GM12878 (cell line): Measurements from ENCODE around the gene USP54. TPM values are rescaled to one million over a fixed set of nuclear protein-coding genes. Genes with fewer than 3 reads are reported as not detected.

ENCODE experiments used
- ATAC-seq: fragments of 200-7000 bp; cut with Tn5 transposase; 3 replicates; pipeline ENCODE4 v1.9.1; 2020; ENCODE audit warnings: mild to moderate bottlenecking, moderate library complexity
- BruUV-seq: library from RNA; stranded (reverse); fragments of 400-500 nt; replicated peaks from 2 replicates; lab custom pipeline; 2021; lab: Mats Ljungman, UMichigan
- CTCF ChIA-PET: fragments of 300-600 bp; sonication (Branson Sonifier 250); formaldehyde crosslinking; extraction: SDS; loops from one replicate; lab custom pipeline; 2021; ENCODE audit warnings: inconsistent platforms; lab: Yijun Ruan, JAX
- POLR2A ChIA-PET: fragments of 350-600 bp; formaldehyde crosslinking; extraction: SDS; loops from one replicate; lab custom pipeline; 2021; ENCODE audit warnings: inconsistent platforms; lab: Charles Lee
- RAD21 ChIA-PET: fragments of 300-600 bp; sonication (Branson Sonifier 250); formaldehyde crosslinking; loops from one replicate; lab custom pipeline; 2023; ENCODE audit warnings: antibody characterized with exemption; ENCODE audit not compliant: unreplicated experiment; lab: Charles Lee
- SMC1A ChIA-PET: fragments of 300-600 bp; sonication (Branson Sonifier 250); formaldehyde crosslinking; loops from one replicate; lab custom pipeline; 2023; ENCODE audit not compliant: unreplicated experiment, uncharacterized antibody; lab: Charles Lee
- DNase-seq: peaks from one replicate; pipeline ENCODE4 v3.0.0-alpha.2; 2011; ENCODE audit warnings: low read depth, low spot score
- FAIRE-seq: peaks from 3 replicates; lab custom pipeline; 2011; peaks lifted over from hg19 to GRCh38; lab: Jason Lieb, UNC
- H2AFZ ChIP-seq: 2 replicates; pipeline ENCODE4 v1.6.0; 2011; ENCODE audit warnings: low read depth, low read length, control low read depth; ENCODE audit not compliant: control insufficient read depth
- H3K27ac ChIP-seq: 2 replicates; pipeline ENCODE4 v1.5.1; 2011; ENCODE audit warnings: control low read depth; ENCODE audit not compliant: control insufficient read depth, insufficient read depth
- H3K27me3 ChIP-seq, 2 experiments: replicated peaks in 1 of 2; 2 replicates each; pipeline versions ENCODE4 v1.6.0 to v1.6.1; 2011; ENCODE audit warnings: low read length in 1 of 2; ENCODE audit not compliant: control insufficient read depth in 2 of 2, insufficient read depth in 2 of 2
- H3K36me3 ChIP-seq, 2 experiments: 2 replicates each; pipeline ENCODE4 v1.5.1; 2011; ENCODE audit warnings: low read length in 1 of 2; ENCODE audit not compliant: control insufficient read depth in 2 of 2, insufficient read depth in 2 of 2
- H3K4me1 ChIP-seq: 2 replicates; pipeline ENCODE4 v1.6.1; 2011; ENCODE audit warnings: mild to moderate bottlenecking, low read length, moderate library complexity, mixed read lengths; ENCODE audit not compliant: control insufficient read depth, insufficient read depth
- H3K4me2 ChIP-seq: 2 replicates; pipeline ENCODE4 v1.6.0; 2011; ENCODE audit warnings: control low read depth; ENCODE audit not compliant: control insufficient read depth, insufficient read depth
- H3K4me3 ChIP-seq: fragments of 200-600 bp; sonication (generic); 2 replicates; pipeline ENCODE4 v1.5.1; 2016
- H3K79me2 ChIP-seq: 2 replicates; pipeline ENCODE4 v1.6.0; 2011; ENCODE audit warnings: low read length; ENCODE audit not compliant: control insufficient read depth, insufficient read depth
- H3K9ac ChIP-seq: 2 replicates; pipeline ENCODE4 v1.8.0; 2011; ENCODE audit warnings: low read length, control low read depth, mixed read lengths; ENCODE audit not compliant: control insufficient read depth, insufficient read depth
- H3K9me3 ChIP-seq: replicated peaks from 3 replicates; pipeline ENCODE4 v1.5.1; 2011; ENCODE audit warnings: mild to moderate bottlenecking, low read length; ENCODE audit not compliant: control insufficient read depth, insufficient read depth
- H4K20me1 ChIP-seq: 2 replicates; pipeline ENCODE4 v1.6.0; 2011; ENCODE audit not compliant: control insufficient read depth, insufficient read depth
- CHD2 ChIP-seq: IDR thresholded peaks from 2 replicates; pipeline ENCODE4 v1.6.1; 2011; ENCODE audit warnings: low read depth, low read length, improper control_type of control experiment, borderline replicate concordance
- EP300 ChIP-seq, 2 experiments: fragments of 150-350 bp in 1 of 2; IDR thresholded peaks; 2 replicates each; pipeline ENCODE4 v1.6.1; 2011 to 2012; ENCODE audit warnings: low read depth in 2 of 2, low read length in 2 of 2, borderline replicate concordance in 1 of 2, improper control_type of control experiment in 1 of 2, inconsistent platforms in 1 of 2; ENCODE audit not compliant: control insufficient read depth in 1 of 2
- MXI1 ChIP-seq: fragments of 150-350 bp; IDR thresholded peaks from 2 replicates; pipeline ENCODE4 v1.6.1; 2011; ENCODE audit warnings: low read depth, mild to moderate bottlenecking, inconsistent platforms, low read length, improper control_type of control experiment
- NFIC ChIP-seq: IDR thresholded peaks from 2 replicates; pipeline ENCODE4 v1.6.1; 2012; ENCODE audit warnings: low read depth, mild to moderate bottlenecking, inconsistent platforms, low read length, moderate library complexity
- NFYB ChIP-seq: IDR thresholded peaks from 2 replicates; pipeline ENCODE4 v1.6.1; 2011; ENCODE audit warnings: low read depth, mild to moderate bottlenecking, low read length, improper control_type of control experiment, moderate library complexity; ENCODE audit not compliant: insufficient read depth
- RAD21 ChIP-seq: IDR thresholded peaks from 2 replicates; pipeline ENCODE4 v1.6.1; 2011; ENCODE audit warnings: mild to moderate bottlenecking, low read depth, low read length, moderate library complexity; ENCODE audit not compliant: insufficient read depth
- SMC3 ChIP-seq: IDR thresholded peaks from 2 replicates; pipeline ENCODE4 v1.6.1; 2011; ENCODE audit warnings: low read length, improper control_type of control experiment, borderline replicate concordance
- YY1 ChIP-seq: IDR thresholded peaks from 2 replicates; pipeline ENCODE4 v1.6.1; 2011; ENCODE audit warnings: low read depth, mild to moderate bottlenecking, low read length
- ZSCAN29 ChIP-seq: fragments of 450-650 bp; IDR thresholded peaks from 2 replicates; pipeline ENCODE4 v1.6.1; 2017; ENCODE audit warnings: mild to moderate bottlenecking, moderate library complexity
- WGBS: methylation state at CpG from one replicate; pipeline ENCODE4 v1.1.6; 2016; ENCODE audit warnings: low lambda C conversion rate; ENCODE audit not compliant: insufficient replicate concordance, insufficient coverage; ENCODE audit errors: missing lambda C conversion rate; 5-methylcytosine and 5-hydroxymethylcytosine counted together
- in situ Hi-C: fragments of 300-500 bp; cut with MboI; formaldehyde crosslinking; loops from 9 replicates; pipeline ENCODE4 v1.14.3; 2018; ENCODE audit warnings: mixed read lengths
- intact Hi-C: fragments of 100-400 bp; cut with micrococcal nuclease; formaldehyde crosslinking; loops from one replicate; pipeline ENCODE4 v1.14.2; 2022; ENCODE audit not compliant: unreplicated experiment
- polyA plus RNA-seq, 11 experiments: library from polyadenylated mRNA; depleted of rRNA in 4 of 11; unstranded in 6 of 11; stranded (reverse) in 5 of 11; fragments of >200 nt; fragmentation: Nextera tagmentation in 4 of 11; fragmentation: Illumina TruSeq in 1 of 11; extraction: Ambion mirVana in 4 of 11; extraction: Trizol in 1 of 11; gene quantifications; 1 replicate in 1 of 11; 2 replicates in 10 of 11; pipeline versions ENCODE4 v1.2.1 to v1.2.3, GENCODE V29; 2011 to 2016; ENCODE audit warnings: inconsistent platforms in 2 of 11, missing spikeins in 2 of 11, low read depth in 1 of 11
- total RNA-seq, 4 experiments: library from RNA; depleted of rRNA in 3 of 4; stranded (reverse); fragments of >200 nt in 3 of 4; fragmentation: Illumina TruSeq in 1 of 4; extraction: Trizol in 1 of 4; gene quantifications; 2 replicates each; pipeline versions ENCODE4 v1.2.1 to v1.2.3, GENCODE V29; 2013 to 2021
- TF ChIP-seq, protein P1 (sequence below): fragments of 450-650 bp; IDR thresholded peaks from 2 replicates; pipeline ENCODE4 v1.6.1; 2017; ENCODE audit warnings: mild to moderate bottlenecking
- TF ChIP-seq, protein P2 (sequence below): fragments of 450-650 bp; formaldehyde crosslinking; IDR thresholded peaks from 2 replicates; pipeline ENCODE4 v1.4.0; 2022; ENCODE audit warnings: mild to moderate bottlenecking, moderate library complexity

USP54 gene
- total and polyA plus RNA-seq, 10 of the 15 experiments (the other 5 are each of a cell fraction or from before 2014, with no cell fraction given): 0.93 to 10.5 (median 5.5) TPM

- TF ChIP-seq ZSCAN29 (no peak), CHD2 (no peak)
- TF ChIP-seq, protein P1, sequence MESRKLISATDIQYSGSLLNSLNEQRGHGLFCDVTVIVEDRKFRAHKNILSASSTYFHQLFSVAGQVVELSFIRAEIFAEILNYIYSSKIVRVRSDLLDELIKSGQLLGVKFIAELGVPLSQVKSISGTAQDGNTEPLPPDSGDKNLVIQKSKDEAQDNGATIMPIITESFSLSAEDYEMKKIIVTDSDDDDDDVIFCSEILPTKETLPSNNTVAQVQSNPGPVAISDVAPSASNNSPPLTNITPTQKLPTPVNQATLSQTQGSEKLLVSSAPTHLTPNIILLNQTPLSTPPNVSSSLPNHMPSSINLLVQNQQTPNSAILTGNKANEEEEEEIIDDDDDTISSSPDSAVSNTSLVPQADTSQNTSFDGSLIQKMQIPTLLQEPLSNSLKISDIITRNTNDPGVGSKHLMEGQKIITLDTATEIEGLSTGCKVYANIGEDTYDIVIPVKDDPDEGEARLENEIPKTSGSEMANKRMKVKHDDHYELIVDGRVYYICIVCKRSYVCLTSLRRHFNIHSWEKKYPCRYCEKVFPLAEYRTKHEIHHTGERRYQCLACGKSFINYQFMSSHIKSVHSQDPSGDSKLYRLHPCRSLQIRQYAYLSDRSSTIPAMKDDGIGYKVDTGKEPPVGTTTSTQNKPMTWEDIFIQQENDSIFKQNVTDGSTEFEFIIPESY: no peak
Measured at GRCh38 chr10:73534857-73535256, 56.3 kb downstream of the USP54 start (continued).

GRCh38 chr10:73529089-73529832 is 61.9 kb downstream of the USP54 start:
- DNase-seq: peak; percentile 20
- H3K27me3 ChIP-seq: no peaks in the 10 kb centered on the region
- no TSS peak for BruUV-seq
- POLR2A ChIA-PET: interaction anchor here (1.2 to 1.6 kb wide), 3 partner anchors 114 to 121 kb away, joined by 4 to 5 read pairs (median 4); no protein-coding TSS in a partner anchor
- in situ Hi-C loops (no loop called here), intact Hi-C loops (loop anchor here (1.0 to 5.0 kb wide), 3 partner anchors 98 to 348 kb away; no protein-coding TSS in a partner anchor)
- no peaks in the 10 kb centered on the region; the same call in 1 of the 2 replicates for H4K20me1 ChIP-seq
- over 99% methylated on average over 5 of the region's 5 CpGs for WGBS
- no peaks in the 10 kb centered on the region for H3K4me1 ChIP-seq
- H3K27ac ChIP-seq: no peak overlapping the region
- H3K4me3 ChIP-seq: no peak overlapping the region
- peak; percentile 83 for FAIRE-seq
- ATAC-seq: peak; percentile 100
- no peak overlapping the region for H3K4me2 ChIP-seq
- peak overlapping the region; percentile 58; the same call in 1 of the 2 replicates for H2AFZ ChIP-seq
- RAD21 ChIA-PET: interaction anchor here (0.8 to 4.9 kb wide), 12 partner anchors 9 to 350 kb away, joined by 3 to 96 read pairs (median 4); partner anchors contain the start of genes USP54 and ZSWIM8
- H3K79me2 ChIP-seq: no peaks in the 10 kb centered on the region
- H3K36me3 ChIP-seq: no peaks in the 10 kb centered on the region
- SMC1A ChIA-PET: interaction anchor here (0.6 to 6.8 kb wide), 20 partner anchors 9 to 350 kb away, joined by 3 to 134 read pairs (median 4); partner anchors contain the start of genes MYOZ1 and PPP3CB
- H3K9ac ChIP-seq: no peak overlapping the region
- no peaks in the 10 kb centered on the region for H3K9me3 ChIP-seq
- CTCF ChIA-PET: interaction anchor here (0.6 to 4.8 kb wide), 44 partner anchors 9 to 598 kb away, joined by 3 to 163 read pairs (median 4); partner anchors contain the start of genes MYOZ1, PPP3CB, SEC24C and SYNPO2L
- no peak for TF ChIP-seq EP300 (IDR thresholded peaks at IDR 0.05; ENCODE audit: borderline replicate concordance in 1 of 2, control insufficient read depth in 1 of 2, low read depth in 2 of 2, low read length in 2 of 2)
- no peak for TF ChIP-seq MXI1
- peak; percentile 53; the same call in 1 of the 2 replicates for TF ChIP-seq YY1
- TF ChIP-seq, protein P2, sequence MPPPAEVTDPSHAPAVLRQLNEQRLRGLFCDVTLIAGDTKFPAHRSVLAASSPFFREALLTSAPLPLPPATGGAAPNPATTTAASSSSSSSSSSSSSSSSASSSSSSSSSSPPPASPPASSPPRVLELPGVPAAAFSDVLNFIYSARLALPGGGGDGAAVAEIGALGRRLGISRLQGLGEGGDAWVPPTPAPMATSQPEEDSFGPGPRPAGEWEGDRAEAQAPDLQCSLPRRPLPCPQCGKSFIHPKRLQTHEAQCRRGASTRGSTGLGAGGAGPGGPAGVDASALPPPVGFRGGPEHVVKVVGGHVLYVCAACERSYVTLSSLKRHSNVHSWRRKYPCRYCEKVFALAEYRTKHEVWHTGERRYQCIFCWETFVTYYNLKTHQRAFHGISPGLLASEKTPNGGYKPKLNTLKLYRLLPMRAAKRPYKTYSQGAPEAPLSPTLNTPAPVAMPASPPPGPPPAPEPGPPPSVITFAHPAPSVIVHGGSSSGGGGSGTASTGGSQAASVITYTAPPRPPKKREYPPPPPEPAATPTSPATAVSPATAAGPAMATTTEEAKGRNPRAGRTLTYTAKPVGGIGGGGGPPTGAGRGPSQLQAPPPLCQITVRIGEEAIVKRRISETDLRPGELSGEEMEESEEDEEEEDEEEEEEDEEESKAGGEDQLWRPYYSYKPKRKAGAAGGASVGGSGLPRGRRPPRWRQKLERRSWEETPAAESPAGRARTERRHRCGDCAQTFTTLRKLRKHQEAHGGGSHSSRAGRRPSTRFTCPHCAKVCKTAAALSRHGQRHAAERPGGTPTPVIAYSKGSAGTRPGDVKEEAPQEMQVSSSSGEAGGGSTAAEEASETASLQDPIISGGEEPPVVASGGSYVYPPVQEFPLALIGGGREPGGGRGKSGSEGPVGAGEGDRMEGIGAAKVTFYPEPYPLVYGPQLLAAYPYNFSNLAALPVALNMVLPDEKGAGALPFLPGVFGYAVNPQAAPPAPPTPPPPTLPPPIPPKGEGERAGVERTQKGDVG: no peak
- peak; percentile 97 for TF ChIP-seq RAD21
- peak; percentile 91 for TF ChIP-seq SMC3
- TF ChIP-seq NFIC: no peak
- TF ChIP-seq NFYB: no peak
